ENCODE results near the gene MTMR2.

Gene MTMR2

GRCh38 chr11:95892492-95892891 lies 31.4 kb downstream of the MTMR2 start:
- H3K4me3 ChIP-seq (ENCODE audit: low read depth, low read length) = no peak overlapping the region
- no peaks in the 10 kb centered on the region for H3K9me3 ChIP-seq (ENCODE audit: severe bottlenecking)
- H3K27ac ChIP-seq = no peak overlapping the region
- no peak for DNase-seq
- peaks cover under 1% of the 10 kb centered on the region; the same call in 1 of the 2 replicates for H3K36me3 ChIP-seq
- H3K27me3 ChIP-seq (ENCODE audit: insufficient read depth, low read depth, severe bottlenecking) = no peaks in the 10 kb centered on the region
- TF ChIP-seq, protein P1, sequence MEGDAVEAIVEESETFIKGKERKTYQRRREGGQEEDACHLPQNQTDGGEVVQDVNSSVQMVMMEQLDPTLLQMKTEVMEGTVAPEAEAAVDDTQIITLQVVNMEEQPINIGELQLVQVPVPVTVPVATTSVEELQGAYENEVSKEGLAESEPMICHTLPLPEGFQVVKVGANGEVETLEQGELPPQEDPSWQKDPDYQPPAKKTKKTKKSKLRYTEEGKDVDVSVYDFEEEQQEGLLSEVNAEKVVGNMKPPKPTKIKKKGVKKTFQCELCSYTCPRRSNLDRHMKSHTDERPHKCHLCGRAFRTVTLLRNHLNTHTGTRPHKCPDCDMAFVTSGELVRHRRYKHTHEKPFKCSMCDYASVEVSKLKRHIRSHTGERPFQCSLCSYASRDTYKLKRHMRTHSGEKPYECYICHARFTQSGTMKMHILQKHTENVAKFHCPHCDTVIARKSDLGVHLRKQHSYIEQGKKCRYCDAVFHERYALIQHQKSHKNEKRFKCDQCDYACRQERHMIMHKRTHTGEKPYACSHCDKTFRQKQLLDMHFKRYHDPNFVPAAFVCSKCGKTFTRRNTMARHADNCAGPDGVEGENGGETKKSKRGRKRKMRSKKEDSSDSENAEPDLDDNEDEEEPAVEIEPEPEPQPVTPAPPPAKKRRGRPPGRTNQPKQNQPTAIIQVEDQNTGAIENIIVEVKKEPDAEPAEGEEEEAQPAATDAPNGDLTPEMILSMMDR (IDR thresholded peaks at IDR 0.05; ENCODE audit: low read depth, low read length) = no peak

GRCh38 chr11:95891423-95892170 lies 32.3 kb downstream of the MTMR2 start:
- DNase-seq = no peak
- Histone ChIP-seq H3K9me3 (ENCODE audit: severe bottlenecking) (no peaks in the 10 kb centered on the region), H3K36me3 (peaks cover 10% of the 10 kb centered on the region), H3K27me3 (ENCODE audit: insufficient read depth, low read depth, severe bottlenecking) (no peaks in the 10 kb centered on the region), H3K27ac (no peak overlapping the region), H3K4me3 (ENCODE audit: low read depth, low read length) (no peak overlapping the region)
- TF ChIP-seq, protein P1 (IDR thresholded peaks at IDR 0.05; ENCODE audit: low read depth, low read length) = no peak

- H3K4me3 ChIP-seq (ENCODE audit: low read depth, low read length) = no peak overlapping the region
- H3K27ac ChIP-seq = no peak overlapping the region
- H3K36me3 ChIP-seq = peaks cover 18% of the 10 kb centered on the region
- H3K27me3 ChIP-seq (ENCODE audit: insufficient read depth, low read depth, severe bottlenecking) = no peaks in the 10 kb centered on the region
- no peak for DNase-seq
- TF ChIP-seq, protein P1 (IDR thresholded peaks at IDR 0.05; ENCODE audit: low read depth, low read length) = no peak
- H3K9me3 ChIP-seq (ENCODE audit: severe bottlenecking) = no peaks in the 10 kb centered on the region
These were observed 35.1 kb downstream of the MTMR2 start for GRCh38 chr11:95888852-95889251.

GRCh38 chr11:95888439-95888838 lies 35.5 kb downstream of the MTMR2 start:
- Histone ChIP-seq H3K27ac (no peak overlapping the region), H3K9me3 (ENCODE audit: severe bottlenecking) (no peaks in the 10 kb centered on the region), H3K4me3 (ENCODE audit: low read depth, low read length) (no peak overlapping the region), H3K27me3 (ENCODE audit: insufficient read depth, low read depth, severe bottlenecking) (no peaks in the 10 kb centered on the region), H3K36me3 (peaks cover 18% of the 10 kb centered on the region)
- TF ChIP-seq, protein P1 (IDR thresholded peaks at IDR 0.05; ENCODE audit: low read depth, low read length) = no peak
- DNase-seq = no peak

DNA sequence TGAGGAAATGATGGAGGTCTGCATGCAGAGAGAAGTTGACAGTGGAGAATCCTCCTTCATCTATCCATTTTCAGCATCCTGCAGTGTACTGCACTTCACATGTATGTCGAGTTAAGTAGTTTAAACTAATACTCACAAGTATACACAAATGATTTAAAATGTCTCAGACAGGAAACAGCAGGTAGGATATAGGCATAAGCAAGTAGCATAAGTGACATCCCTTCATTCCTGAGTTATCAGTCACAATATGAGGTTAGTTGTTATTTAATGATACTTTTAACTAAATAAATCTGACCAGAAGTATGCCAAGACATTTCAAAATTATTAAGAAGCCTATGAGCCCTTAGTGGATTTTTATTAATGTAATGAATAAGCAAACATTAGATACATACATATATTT lies 37.4 kb downstream of the MTMR2 start:
- Histone ChIP-seq H3K27me3 (ENCODE audit: insufficient read depth, low read depth, severe bottlenecking) (no peaks in the 10 kb centered on the region), H3K36me3 (peaks cover 27% of the 10 kb centered on the region), H3K27ac (no peak overlapping the region), H3K4me3 (ENCODE audit: low read depth, low read length) (no peak overlapping the region), H3K9me3 (ENCODE audit: severe bottlenecking) (no peaks in the 10 kb centered on the region)
- no peak for DNase-seq
- TF ChIP-seq, protein P1 (IDR thresholded peaks at IDR 0.05; ENCODE audit: low read depth, low read length) = no peak

DNA sequence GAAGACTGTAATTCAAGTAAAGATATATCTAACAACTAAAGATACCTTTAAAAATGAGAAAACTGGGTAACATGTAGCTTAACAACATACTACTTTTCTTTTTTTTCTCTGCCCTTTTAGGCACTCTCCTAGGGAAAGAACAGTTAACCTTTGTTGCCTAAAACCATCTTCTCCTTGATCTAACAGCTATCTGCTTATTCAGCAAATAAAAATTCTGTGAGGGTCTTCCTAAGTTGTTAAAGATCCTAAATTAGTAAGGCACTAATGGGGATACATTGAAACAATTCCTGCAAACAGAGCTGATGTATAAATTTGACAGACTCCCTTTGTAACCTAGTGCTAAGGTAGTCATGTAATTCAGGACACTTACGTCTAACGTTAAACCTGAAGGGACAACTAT lies 39.1 kb downstream of the MTMR2 start:
- Histone ChIP-seq H3K36me3 (peaks cover 30% of the 10 kb centered on the region), H3K9me3 (ENCODE audit: severe bottlenecking) (no peaks in the 10 kb centered on the region), H3K27me3 (ENCODE audit: insufficient read depth, low read depth, severe bottlenecking) (no peaks in the 10 kb centered on the region), H3K27ac (no peak overlapping the region), H3K4me3 (ENCODE audit: low read depth, low read length) (no peak overlapping the region)
- no peak for DNase-seq
- TF ChIP-seq, protein P1 (IDR thresholded peaks at IDR 0.05; ENCODE audit: low read depth, low read length) = no peak
